NCI-H460 (cell line): ENCODE results near the gene OMD. TPM values are rescaled to one million over a fixed set of nuclear protein-coding genes. Genes with fewer than 3 reads are reported as not detected.

ENCODE experiments used
- DNase-seq: peaks from one replicate; pipeline ENCODE4 v3.0.0-alpha.2; 2016; ENCODE audit warnings: low read depth; ENCODE audit errors: extremely low read depth
- total RNA-seq: library from RNA; depleted of rRNA; stranded (reverse); fragments of >200 nt; shearing (Covaris generic); gene quantifications from 2 replicates; pipeline ENCODE4 v1.2.3, GENCODE V29; 2014; rRNA removed

Gene OMD
- total RNA-seq, 1 experiment from 2014 or later: not detected

- DNase-seq: no peak
Measured at GRCh38 chr9:92378865-92379560, 45.3 kb downstream of the OMD start.

- no peak for DNase-seq
Measured at GRCh38 chr9:92377876-92378275, 46.4 kb downstream of the OMD start.

- no peak for DNase-seq
Measured at GRCh38 chr9:92373167-92373566, 51.1 kb downstream of the OMD start.

- no peak for DNase-seq
Measured at GRCh38 chr9:92369075-92369474, 55.2 kb downstream of the OMD start.

Other genes with a start within 250 kb of the OMD start
- 651 and 698 TPM in 2 replicates for gene IARS1, start 130.8 kb downstream of the OMD start, total RNA-seq
- gene NOL8, start 99.1 kb downstream of the OMD start, total RNA-seq: 30.5 and 38.5 TPM in 2 replicates
- 5.1 and 7.4 TPM in 2 replicates for gene CENPP, start 98.5 kb downstream of the OMD start, total RNA-seq
- not detected in 2 replicates for gene OGN, start 19.9 kb downstream of the OMD start, total RNA-seq
- not detected in 2 replicates for gene ASPN, start 58.0 kb upstream of the OMD start, total RNA-seq
- gene ECM2, start 111.5 kb upstream of the OMD start, total RNA-seq: 0.07 TPM in 1 of 2 replicates, not detected in the other
- gene IPPK, start 245.7 kb upstream of the OMD start, total RNA-seq: 16.4 and 17.4 TPM in 2 replicates